HFF-Myc (cell line): Measurements from ENCODE around the gene PSMD8.

Experiments
- DNase-seq: peaks from one replicate; pipeline ENCODE4 v3.0.0-alpha.2; 2011; ENCODE audit warnings: low read depth; ENCODE audit errors: extremely low read depth
- H3K4me3 ChIP-seq: replicated peaks from 2 replicates; pipeline ENCODE4 v1.5.1; 2011; ENCODE audit warnings: low read depth, mild to moderate bottlenecking, control low read depth, low read length
- CTCF ChIP-seq: IDR thresholded peaks from 2 replicates; pipeline ENCODE4 v1.5.1; 2012; ENCODE audit warnings: mild to moderate bottlenecking, low read depth, low read length, control low read depth; ENCODE audit errors: missing control alignments

The PSMD8 gene

DNA sequence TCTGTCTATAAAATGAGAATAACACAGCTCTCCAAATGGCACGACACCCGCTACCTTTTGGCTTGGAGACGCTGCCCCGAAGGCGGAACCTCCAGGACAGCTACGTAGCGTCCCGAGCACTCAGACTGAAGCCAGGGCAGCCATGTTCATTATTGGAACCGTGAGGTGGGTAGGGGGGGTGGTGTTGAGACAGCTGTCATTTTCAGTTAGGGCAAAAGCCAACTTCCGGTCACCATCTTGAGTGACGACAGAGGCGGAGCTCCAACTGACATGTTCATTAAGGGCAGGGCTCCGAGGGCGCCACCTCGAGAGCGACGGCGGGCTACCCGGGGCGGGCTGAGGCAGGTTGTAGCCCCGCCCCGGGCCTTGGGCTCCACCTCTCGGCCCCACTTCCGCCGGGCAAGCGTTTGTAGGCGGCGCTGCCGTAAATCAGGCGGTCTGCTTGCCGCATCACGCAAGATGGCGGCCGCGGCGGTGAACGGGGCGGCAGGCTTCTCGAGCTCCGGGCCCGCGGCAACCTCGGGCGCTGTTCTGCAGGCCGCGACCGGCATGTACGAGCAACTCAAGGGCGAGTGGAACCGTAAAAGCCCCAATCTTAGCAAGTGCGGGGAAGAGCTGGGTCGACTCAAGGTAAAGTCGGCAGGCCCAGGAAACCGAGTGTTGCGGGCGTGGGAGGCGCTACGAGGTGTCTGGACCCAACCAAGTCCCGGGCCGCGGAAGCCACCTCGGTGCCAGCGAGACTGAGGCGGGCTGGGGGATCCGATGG, at the start of gene PSMD8:
Gene PSMD8, plus strand, starts transcription at position 240 of the 766 bp plus-strand sequence. Its CDS starts 31 bp downstream, at position 271.
- peak within 1 kb of the TSS; percentile 97 for H3K4me3 ChIP-seq
- peak; percentile 9 for TF ChIP-seq CTCF
- DNase-seq, result peak; percentile 96

DNA sequence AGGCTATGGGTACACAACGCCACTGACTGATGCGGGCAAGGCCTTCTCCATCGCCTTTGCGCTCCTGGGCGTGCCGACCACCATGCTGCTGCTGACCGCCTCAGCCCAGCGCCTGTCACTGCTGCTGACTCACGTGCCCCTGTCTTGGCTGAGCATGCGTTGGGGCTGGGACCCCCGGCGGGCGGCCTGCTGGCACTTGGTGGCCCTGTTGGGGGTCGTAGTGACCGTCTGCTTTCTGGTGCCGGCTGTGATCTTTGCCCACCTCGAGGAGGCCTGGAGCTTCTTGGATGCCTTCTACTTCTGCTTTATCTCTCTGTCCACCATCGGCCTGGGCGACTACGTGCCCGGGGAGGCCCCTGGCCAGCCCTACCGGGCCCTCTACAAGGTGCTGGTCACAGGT, 47.8 kb upstream of the PSMD8 start:
- no peak for TF ChIP-seq CTCF
- no peak overlapping the region for H3K4me3 ChIP-seq
- no peak for DNase-seq

- no peak overlapping the region for H3K4me3 ChIP-seq
- no peak for TF ChIP-seq CTCF
- no peak for DNase-seq
Observed at GRCh38 chr19:38329651-38330050, 44.7 kb upstream of the PSMD8 start.

- DNase-seq, result no peak
- no peak overlapping the region for H3K4me3 ChIP-seq
- no peak for TF ChIP-seq CTCF
Observed at GRCh38 chr19:38331728-38332127, 42.6 kb upstream of the PSMD8 start.

GRCh38 chr19:38333245-38333644, 41.1 kb upstream of the PSMD8 start:
- no peak for DNase-seq
- TF ChIP-seq CTCF, result no peak
- no peak overlapping the region for H3K4me3 ChIP-seq

DNA sequence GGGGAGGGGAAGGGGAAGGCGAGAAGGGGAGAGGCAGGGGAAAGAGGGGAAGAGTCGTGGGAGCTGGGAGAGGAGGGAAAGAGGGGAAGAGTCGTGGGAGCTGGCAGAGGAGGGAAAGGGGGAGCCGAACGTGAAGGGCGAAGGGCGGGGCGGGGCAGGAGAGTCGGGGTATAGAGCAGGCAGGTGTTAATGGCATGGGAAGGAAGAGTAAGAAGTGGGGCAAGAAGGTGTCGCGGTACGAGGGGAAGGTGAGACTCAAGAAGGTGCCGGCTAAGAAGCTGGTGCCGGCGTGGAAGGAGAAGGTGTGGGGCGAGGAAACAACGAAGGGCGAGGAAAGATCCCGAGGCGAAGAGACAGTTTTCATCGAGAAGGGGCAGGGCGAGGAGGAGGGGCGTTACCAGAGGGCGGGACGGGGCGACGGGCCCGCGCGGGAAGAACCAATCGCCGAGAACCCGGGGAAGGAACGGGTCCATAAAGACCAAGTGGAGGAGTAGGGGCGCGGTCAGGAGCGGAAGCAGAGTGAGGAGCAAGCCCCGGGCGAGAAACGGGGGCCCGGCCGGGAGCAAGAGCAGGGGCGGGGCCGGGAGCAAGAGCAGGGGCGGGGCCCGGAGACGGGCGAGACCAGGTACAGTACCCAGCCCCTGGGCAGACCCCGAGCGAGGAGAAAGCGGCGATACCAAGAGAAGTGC, 38.3 kb upstream of the PSMD8 start:
- H3K4me3 ChIP-seq, result peak overlapping the region; percentile 71
- peak; percentile 78 for DNase-seq
- TF ChIP-seq CTCF, result no peak
